HEK293 (cell line): ENCODE data around the gene AKAP9.

Experiments used
- CTCF ChIA-PET: fragments of 350-600 bp; formaldehyde crosslinking; extraction: SDS; loops from one replicate; lab custom pipeline; 2021; ENCODE audit warnings: antibody characterized with exemption; lab: Yijun Ruan, JAX
- POLR2A ChIA-PET: fragments of 300-600 bp; formaldehyde crosslinking; extraction: SDS; loops from one replicate; lab custom pipeline; 2020; ENCODE audit warnings: antibody characterized with exemption, inconsistent platforms; lab: Yijun Ruan, JAX
- H3K27ac ChIP-seq: fragments of 200-500 bp; sonication (Bioruptor generic); 2 replicates; pipeline ENCODE4 v1.5.1; 2014; ENCODE audit warnings: low read depth, low read length, control low read depth, inconsistent platforms; ENCODE audit errors: extremely low read depth
- H3K36me3 ChIP-seq, 2 experiments: fragments of 200-500 bp in 1 of 2; sonication (Bioruptor generic) in 1 of 2; 1 replicate in 1 of 2; 2 replicates in 1 of 2; pipeline ENCODE4 v1.5.1; 2014 to 2017; ENCODE audit warnings: inconsistent platforms in 2 of 2, low read length in 2 of 2; ENCODE audit not compliant: control insufficient read depth in 2 of 2, insufficient read depth in 1 of 2
- H3K4me1 ChIP-seq: fragments of 200-500 bp; sonication (Bioruptor generic); 2 replicates; pipeline ENCODE4 v1.5.1; 2014; ENCODE audit warnings: mild to moderate bottlenecking, low read length, inconsistent platforms; ENCODE audit not compliant: control insufficient read depth, insufficient read depth
- H3K4me3 ChIP-seq: 2 replicates; pipeline ENCODE4 v1.5.1; 2011; ENCODE audit warnings: low read depth, mild to moderate bottlenecking, control low read depth, low read length, moderate library complexity
- H3K9me3 ChIP-seq: fragments of 200-500 bp; sonication (Bioruptor generic); 2 replicates; pipeline ENCODE4 v1.5.1; 2014; ENCODE audit warnings: low read depth, low read length, inconsistent platforms; ENCODE audit not compliant: control insufficient read depth, insufficient read depth
- GFI1B ChIP-seq: fragments of 450-650 bp; formaldehyde crosslinking; IDR thresholded peaks from 2 replicates; pipeline ENCODE4 v1.5.1; 2016; ENCODE audit warnings: missing biosample characterization, missing genetic modification characterization
- KLF10 ChIP-seq: fragments of 450-650 bp; IDR thresholded peaks from 2 replicates; pipeline ENCODE4 v1.5.1; 2018; ENCODE audit warnings: missing biosample characterization, mild to moderate bottlenecking, missing genetic modification characterization
- SALL2 ChIP-seq: fragments of 450-650 bp; formaldehyde crosslinking; IDR thresholded peaks from 2 replicates; pipeline ENCODE4 v1.5.0; 2017; ENCODE audit warnings: missing biosample characterization, mild to moderate bottlenecking, missing genetic modification characterization, borderline replicate concordance
- SP3 ChIP-seq: fragments of 450-650 bp; formaldehyde crosslinking; IDR thresholded peaks from 2 replicates; pipeline ENCODE4 v1.5.1; 2016; ENCODE audit warnings: missing biosample characterization, missing genetic modification characterization
- ZBTB1 ChIP-seq: fragments of 450-650 bp; formaldehyde crosslinking; IDR thresholded peaks from 2 replicates; pipeline ENCODE4 v1.5.1; 2016; ENCODE audit warnings: missing biosample characterization, missing genetic modification characterization
- ZBTB11 ChIP-seq: fragments of 450-650 bp; formaldehyde crosslinking; conservative IDR thresholded peaks from 2 replicates; pipeline ENCODE4 v1.5.1; 2016; ENCODE audit warnings: low read depth, missing biosample characterization, missing genetic modification characterization
- ZFP41 ChIP-seq: fragments of 450-650 bp; formaldehyde crosslinking; IDR thresholded peaks from 2 replicates; pipeline ENCODE4 v1.5.1; 2016; ENCODE audit warnings: missing biosample characterization, missing genetic modification characterization, borderline replicate concordance
- ZNF132 ChIP-seq: fragments of 450-650 bp; formaldehyde crosslinking; IDR thresholded peaks from 2 replicates; pipeline ENCODE4 v1.5.1; 2017; ENCODE audit warnings: missing biosample characterization, missing genetic modification characterization, borderline replicate concordance
- ZNF16 ChIP-seq: fragments of 450-650 bp; formaldehyde crosslinking; IDR thresholded peaks from 2 replicates; pipeline ENCODE4 v1.5.1; 2016; ENCODE audit warnings: low read depth, missing biosample characterization, missing genetic modification characterization
- ZNF169 ChIP-seq: fragments of 450-650 bp; formaldehyde crosslinking; IDR thresholded peaks from 2 replicates; pipeline ENCODE4 v1.5.1; 2016; ENCODE audit warnings: missing biosample characterization, missing genetic modification characterization
- ZNF2 ChIP-seq: fragments of 450-650 bp; formaldehyde crosslinking; IDR thresholded peaks from 2 replicates; pipeline ENCODE4 v1.5.1; 2016; ENCODE audit warnings: missing biosample characterization, missing genetic modification characterization
- ZNF239 ChIP-seq: fragments of 450-650 bp; formaldehyde crosslinking; IDR thresholded peaks from 2 replicates; pipeline ENCODE4 v1.5.1; 2016; ENCODE audit warnings: missing biosample characterization, missing genetic modification characterization
- ZNF302 ChIP-seq: fragments of 450-650 bp; formaldehyde crosslinking; IDR thresholded peaks from 2 replicates; pipeline ENCODE4 v1.5.1; 2016; ENCODE audit warnings: missing biosample characterization, missing genetic modification characterization, low read depth
- ZNF391 ChIP-seq: fragments of 450-650 bp; formaldehyde crosslinking; IDR thresholded peaks from 2 replicates; pipeline ENCODE4 v1.5.1; 2016; ENCODE audit warnings: low read depth, missing biosample characterization, missing genetic modification characterization, borderline replicate concordance
- ZNF416 ChIP-seq: fragments of 450-650 bp; formaldehyde crosslinking; IDR thresholded peaks from 2 replicates; pipeline ENCODE4 v1.5.1; 2016; ENCODE audit warnings: missing biosample characterization, missing genetic modification characterization
- ZNF548 ChIP-seq: fragments of 450-650 bp; formaldehyde crosslinking; IDR thresholded peaks from 2 replicates; pipeline ENCODE4 v1.5.1; 2016; ENCODE audit warnings: missing biosample characterization, missing genetic modification characterization
- ZNF600 ChIP-seq: fragments of 450-650 bp; formaldehyde crosslinking; IDR thresholded peaks from 2 replicates; pipeline ENCODE4 v1.5.1; 2016; ENCODE audit warnings: missing biosample characterization, missing genetic modification characterization
- ZNF610 ChIP-seq: fragments of 450-650 bp; formaldehyde crosslinking; IDR thresholded peaks from 2 replicates; pipeline ENCODE4 v1.5.1; 2016; ENCODE audit warnings: missing biosample characterization, missing genetic modification characterization, borderline replicate concordance
- ZNF645 ChIP-seq: fragments of 450-650 bp; formaldehyde crosslinking; IDR thresholded peaks from 2 replicates; pipeline ENCODE4; 2016; ENCODE audit warnings: missing biosample characterization, missing genetic modification characterization
- ZNF707 ChIP-seq: fragments of 450-650 bp; formaldehyde crosslinking; IDR thresholded peaks from 2 replicates; pipeline ENCODE4 v1.5.1; 2016; ENCODE audit warnings: missing biosample characterization, missing genetic modification characterization
- TF ChIP-seq, protein P1 (sequence below): fragments of 450-650 bp; formaldehyde crosslinking; IDR thresholded peaks from 2 replicates; pipeline ENCODE4 v1.5.1; 2017; ENCODE audit warnings: missing biosample characterization, missing genetic modification characterization
- TF ChIP-seq, protein P2 (sequence below): fragments of 450-650 bp; formaldehyde crosslinking; IDR thresholded peaks from 2 replicates; pipeline ENCODE4 v1.5.1; 2016; ENCODE audit warnings: missing biosample characterization, missing genetic modification characterization

Gene AKAP9

DNA sequence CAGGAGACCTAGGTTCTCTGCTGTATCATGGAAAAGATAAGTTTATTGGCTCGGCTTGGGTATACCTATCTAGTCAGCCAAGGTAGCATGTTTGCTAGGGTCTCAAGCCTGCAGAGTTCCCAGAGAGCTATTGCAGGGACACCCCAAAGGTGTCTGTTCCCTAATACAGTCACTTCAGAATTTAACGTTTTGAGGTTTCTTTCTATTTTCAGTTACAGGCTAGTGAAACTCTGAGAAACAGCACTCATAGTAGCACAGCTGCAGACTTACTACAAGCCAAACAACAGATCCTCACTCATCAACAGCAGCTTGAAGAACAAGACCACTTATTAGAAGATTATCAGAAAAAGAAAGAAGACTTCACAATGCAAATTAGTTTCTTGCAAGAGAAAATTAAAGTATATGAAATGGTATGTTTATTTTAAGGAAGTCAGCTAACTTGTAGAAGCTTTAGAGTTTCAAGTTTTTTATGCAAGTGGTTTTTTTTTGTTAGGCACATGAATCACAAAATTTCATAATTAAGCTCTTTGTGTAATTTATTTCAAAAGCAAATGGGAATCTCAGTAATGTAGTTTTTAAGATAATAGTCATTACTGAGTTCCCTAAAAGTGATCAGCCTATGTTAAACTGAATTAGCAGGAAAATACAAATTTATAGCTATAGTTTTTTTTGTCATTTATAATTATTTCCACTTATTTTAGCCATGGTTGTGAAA, 54.9 kb downstream of the AKAP9 start (continued):
- TF ChIP-seq ZBTB11 (tag by site-specific recombination) = no peak
- TF ChIP-seq ZNF600 = no peak
- no peak for TF ChIP-seq ZNF302 (tag by site-specific recombination)
- TF ChIP-seq ZNF645 (tag by site-specific recombination) = no peak
- no peak for TF ChIP-seq ZNF132 (tag by site-specific recombination)
- no peak for TF ChIP-seq ZNF16 (tag by site-specific recombination)
- no peak for TF ChIP-seq ZFP41
- no peak for TF ChIP-seq ZNF169 (tag by site-specific recombination)
- TF ChIP-seq ZNF707 = no peak
- TF ChIP-seq, all 188 proteins: peak for 0

- H3K27ac ChIP-seq = no peak overlapping the region
- H3K4me1 ChIP-seq = no peaks in the 10 kb centered on the region
- H3K4me3 ChIP-seq = no peak overlapping the region
- TF ChIP-seq SP3 (tag by site-specific recombination) (no peak), ZNF391 (no peak), ZNF548 (no peak), ZNF416 (no peak), ZBTB1 (tag by site-specific recombination) (no peak), ZNF239 (tag by site-specific recombination) (no peak)
- TF ChIP-seq, protein P1, sequence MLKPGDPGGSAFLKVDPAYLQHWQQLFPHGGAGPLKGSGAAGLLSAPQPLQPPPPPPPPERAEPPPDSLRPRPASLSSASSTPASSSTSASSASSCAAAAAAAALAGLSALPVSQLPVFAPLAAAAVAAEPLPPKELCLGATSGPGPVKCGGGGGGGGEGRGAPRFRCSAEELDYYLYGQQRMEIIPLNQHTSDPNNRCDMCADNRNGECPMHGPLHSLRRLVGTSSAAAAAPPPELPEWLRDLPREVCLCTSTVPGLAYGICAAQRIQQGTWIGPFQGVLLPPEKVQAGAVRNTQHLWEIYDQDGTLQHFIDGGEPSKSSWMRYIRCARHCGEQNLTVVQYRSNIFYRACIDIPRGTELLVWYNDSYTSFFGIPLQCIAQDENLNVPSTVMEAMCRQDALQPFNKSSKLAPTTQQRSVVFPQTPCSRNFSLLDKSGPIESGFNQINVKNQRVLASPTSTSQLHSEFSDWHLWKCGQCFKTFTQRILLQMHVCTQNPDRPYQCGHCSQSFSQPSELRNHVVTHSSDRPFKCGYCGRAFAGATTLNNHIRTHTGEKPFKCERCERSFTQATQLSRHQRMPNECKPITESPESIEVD (tag by site-specific recombination) = no peak
- ChIA-PET CTCF (no interaction called here), POLR2A (no interaction called here)
- no peaks in the 10 kb centered on the region for H3K9me3 ChIP-seq
- H3K36me3 ChIP-seq = peaks cover 24 to 32% of the 10 kb centered on the region in 2 experiments; a peak in 2 of 3 replicates
These were observed 59.2 kb downstream of the AKAP9 start for GRCh38 chr7:91999631-92000565.

GRCh38 chr7:92002720-92003119, 62.1 kb downstream of the AKAP9 start:
- no peaks in the 10 kb centered on the region for H3K4me1 ChIP-seq
- no peak overlapping the region for H3K27ac ChIP-seq
- no peak overlapping the region for H3K4me3 ChIP-seq
- ChIA-PET POLR2A (no interaction called here), CTCF (no interaction called here)
- peaks cover 13 to 25% of the 10 kb centered on the region in 2 experiments for H3K36me3 ChIP-seq
- no peaks in the 10 kb centered on the region for H3K9me3 ChIP-seq
- TF ChIP-seq GFI1B (no peak), ZNF548 (no peak), ZFP41 (no peak), SALL2 (tag by site-specific recombination) (no peak), KLF10 (tag by site-specific recombination) (no peak), ZNF239 (tag by site-specific recombination) (no peak), ZNF2 (tag by site-specific recombination) (no peak), ZNF610 (tag by site-specific recombination) (no peak)
- TF ChIP-seq, protein P2, sequence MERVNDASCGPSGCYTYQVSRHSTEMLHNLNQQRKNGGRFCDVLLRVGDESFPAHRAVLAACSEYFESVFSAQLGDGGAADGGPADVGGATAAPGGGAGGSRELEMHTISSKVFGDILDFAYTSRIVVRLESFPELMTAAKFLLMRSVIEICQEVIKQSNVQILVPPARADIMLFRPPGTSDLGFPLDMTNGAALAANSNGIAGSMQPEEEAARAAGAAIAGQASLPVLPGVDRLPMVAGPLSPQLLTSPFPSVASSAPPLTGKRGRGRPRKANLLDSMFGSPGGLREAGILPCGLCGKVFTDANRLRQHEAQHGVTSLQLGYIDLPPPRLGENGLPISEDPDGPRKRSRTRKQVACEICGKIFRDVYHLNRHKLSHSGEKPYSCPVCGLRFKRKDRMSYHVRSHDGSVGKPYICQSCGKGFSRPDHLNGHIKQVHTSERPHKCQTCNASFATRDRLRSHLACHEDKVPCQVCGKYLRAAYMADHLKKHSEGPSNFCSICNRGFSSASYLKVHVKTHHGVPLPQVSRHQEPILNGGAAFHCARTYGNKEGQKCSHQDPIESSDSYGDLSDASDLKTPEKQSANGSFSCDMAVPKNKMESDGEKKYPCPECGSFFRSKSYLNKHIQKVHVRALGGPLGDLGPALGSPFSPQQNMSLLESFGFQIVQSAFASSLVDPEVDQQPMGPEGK (tag by site-specific recombination) = no peak
